ENCODE measurements around the gene HS3ST4. TPM values are rescaled to one million over a fixed set of nuclear protein-coding genes. Genes with fewer than 3 reads are reported as not detected.

Gene HS3ST4
- total and polyA plus RNA-seq, 2 donors from 2014 or later: not detected

DNA sequence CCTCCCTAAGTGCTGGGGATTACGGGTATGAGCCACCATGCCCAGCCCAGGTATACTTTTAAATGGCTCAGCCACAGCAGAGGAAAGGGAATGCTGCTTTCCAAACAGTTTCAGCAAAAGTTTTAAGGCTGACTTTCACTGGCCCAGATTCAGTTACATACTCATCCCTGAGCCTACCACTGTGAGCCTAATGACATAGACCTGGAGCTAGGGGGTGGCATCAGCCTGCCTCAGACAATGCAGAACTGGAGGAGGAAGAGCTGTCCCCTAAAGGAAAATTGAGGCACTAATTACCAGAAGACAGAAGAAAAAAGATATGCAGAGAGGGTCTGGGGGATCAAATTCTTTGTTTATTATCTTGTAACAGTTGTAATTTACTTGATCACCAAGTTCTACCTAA lies 43.9 kb downstream of the HS3ST4 start:
- Histone ChIP-seq H3K27me3 (ENCODE audit: control insufficient read depth, insufficient read depth, low read length) (no peaks in the 10 kb centered on the region), H3K27ac (ENCODE audit: low read depth in 2 of 2, low read length in 2 of 2) (no peak overlapping the region), H3K9ac (ENCODE audit: low read length in 3 of 3) (no peak overlapping the region), H3K4me1 (ENCODE audit: control insufficient read depth in 2 of 3, insufficient read depth in 2 of 3, low read depth in 1 of 3, low read length in 3 of 3) (no peaks in the 10 kb centered on the region), H3K4me3 (ENCODE audit: low read length in 3 of 3) (no peak overlapping the region), H3K9me3 (ENCODE audit: control insufficient read depth in 2 of 3, insufficient read depth in 1 of 3, low read length in 3 of 3) (peaks cover 0 to 3% (median 0%) of the 10 kb centered on the region in 3 donors), H3K36me3 (ENCODE audit: control insufficient read depth in 2 of 3, insufficient read depth in 3 of 3, low read length in 3 of 3) (no peaks in the 10 kb centered on the region)
- FAIRE-seq: no peak
- intact Hi-C loops (cut with DNase I): no loop called here
- no peak for DNase-seq
- TF ChIP-seq CTCF (IDR thresholded peaks at IDR 0.05; ENCODE audit: borderline replicate concordance, extremely low read depth, insufficient read depth): no peak

- H3K27me3 ChIP-seq (ENCODE audit: control insufficient read depth, insufficient read depth, low read length): no peaks in the 10 kb centered on the region
- FAIRE-seq (no peak), DNase-seq (peak in 4 of 5 donors; percentile 52 to 67 (median 59))
- no peak overlapping the region for H3K9ac ChIP-seq (ENCODE audit: low read length in 3 of 3)
- no peaks in the 10 kb centered on the region for H3K36me3 ChIP-seq (ENCODE audit: control insufficient read depth in 2 of 3, insufficient read depth in 3 of 3, low read length in 3 of 3)
- intact Hi-C loops (cut with DNase I): no loop called here
- no peak for TF ChIP-seq CTCF (IDR thresholded peaks at IDR 0.05; ENCODE audit: borderline replicate concordance, extremely low read depth, insufficient read depth)
- peaks cover 0 to 9% (median 2%) of the 10 kb centered on the region in 3 donors for H3K9me3 ChIP-seq (ENCODE audit: control insufficient read depth in 2 of 3, insufficient read depth in 1 of 3, low read length in 3 of 3)
- no peaks in the 10 kb centered on the region for H3K4me1 ChIP-seq (ENCODE audit: control insufficient read depth in 2 of 3, insufficient read depth in 2 of 3, low read depth in 1 of 3, low read length in 3 of 3)
- no peak overlapping the region for H3K4me3 ChIP-seq (ENCODE audit: low read length in 3 of 3)
- H3K27ac ChIP-seq (ENCODE audit: low read depth in 2 of 2, low read length in 2 of 2): no peak overlapping the region
Measured at GRCh38 chr16:25747160-25747758, 55.5 kb downstream of the HS3ST4 start.

- Histone ChIP-seq H3K4me3 (ENCODE audit: low read length in 3 of 3) (no peak overlapping the region), H3K9me3 (ENCODE audit: control insufficient read depth in 2 of 3, insufficient read depth in 1 of 3, low read length in 3 of 3) (peaks cover 0 to 9% (median 2%) of the 10 kb centered on the region in 3 donors), H3K27ac (ENCODE audit: low read depth in 2 of 2, low read length in 2 of 2) (no peak overlapping the region), H3K27me3 (ENCODE audit: control insufficient read depth, insufficient read depth, low read length) (no peaks in the 10 kb centered on the region), H3K9ac (ENCODE audit: low read length in 3 of 3) (no peak overlapping the region), H3K36me3 (ENCODE audit: control insufficient read depth in 2 of 3, insufficient read depth in 3 of 3, low read length in 3 of 3) (no peaks in the 10 kb centered on the region), H3K4me1 (ENCODE audit: control insufficient read depth in 2 of 3, insufficient read depth in 2 of 3, low read depth in 1 of 3, low read length in 3 of 3) (no peaks in the 10 kb centered on the region)
- TF ChIP-seq CTCF (IDR thresholded peaks at IDR 0.05; ENCODE audit: borderline replicate concordance, extremely low read depth, insufficient read depth): no peak
- intact Hi-C loops (cut with DNase I): no loop called here
- FAIRE-seq: no peak
- DNase-seq: no peak
Measured at GRCh38 chr16:25748092-25748654, 56.4 kb downstream of the HS3ST4 start.
